HG02973 (cell line): ENCODE results near the gene CEACAM8.
"Not testable (repeated sequence)": the region's sequence is repeated elsewhere in the genome, so short reads cannot be mapped to it uniquely, and the experiment has no call there.

ENCODE experiments used
- ATAC-seq: cut with Tn5 transposase; IDR thresholded peaks from one replicate; pipeline ENCODE4 v1.9.1; 2021; ENCODE audit warnings: moderate library complexity; ENCODE audit not compliant: unreplicated experiment

The CEACAM8 gene

DNA sequence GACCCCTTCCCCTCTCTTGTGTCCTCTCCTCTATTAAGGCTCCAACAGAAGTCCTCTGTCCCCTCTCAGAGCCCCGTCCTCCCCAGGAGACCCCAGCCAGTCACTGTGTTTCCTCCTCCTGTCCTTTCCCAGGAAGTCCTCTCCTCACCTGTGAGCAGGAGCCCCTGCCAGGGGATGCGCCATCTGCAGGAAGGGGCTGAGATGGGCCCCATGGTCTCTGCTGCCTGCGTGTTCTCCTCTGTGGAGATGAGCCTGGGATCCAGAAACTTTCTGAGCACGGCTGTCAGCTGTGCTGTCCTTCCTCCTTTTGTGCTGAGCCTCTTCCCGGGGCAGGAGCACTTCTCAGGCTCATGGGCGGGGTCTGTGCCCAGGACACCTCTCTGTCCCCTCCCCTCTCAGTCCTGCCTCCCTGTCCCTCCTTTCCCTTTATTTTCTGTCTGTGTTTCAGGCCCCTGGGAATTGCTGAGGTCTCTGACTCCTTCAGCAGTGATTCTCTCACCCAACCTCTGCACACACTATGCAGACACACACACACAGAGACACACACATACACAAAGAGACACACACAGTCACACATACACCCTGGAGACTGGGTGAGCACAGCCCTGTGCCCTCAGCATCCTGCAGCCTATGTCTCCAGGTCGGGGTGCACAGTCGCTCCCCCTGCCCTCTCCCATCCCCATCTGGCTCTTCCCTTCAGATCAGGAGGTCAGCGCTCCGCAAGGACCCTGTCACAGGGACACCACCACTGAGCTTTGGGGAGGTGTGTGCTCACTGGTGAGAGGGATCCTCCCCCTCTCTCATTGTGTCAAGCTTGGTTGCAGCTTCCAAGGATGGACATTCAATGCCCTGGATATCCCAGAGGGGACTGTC lies at the start of gene CEACAM8:
TSS of gene CEACAM8 (minus strand) at position 308 of the 873 bp plus-strand sequence. CDS start at position 212, 96 bp downstream.
- no peak for ATAC-seq

DNA sequence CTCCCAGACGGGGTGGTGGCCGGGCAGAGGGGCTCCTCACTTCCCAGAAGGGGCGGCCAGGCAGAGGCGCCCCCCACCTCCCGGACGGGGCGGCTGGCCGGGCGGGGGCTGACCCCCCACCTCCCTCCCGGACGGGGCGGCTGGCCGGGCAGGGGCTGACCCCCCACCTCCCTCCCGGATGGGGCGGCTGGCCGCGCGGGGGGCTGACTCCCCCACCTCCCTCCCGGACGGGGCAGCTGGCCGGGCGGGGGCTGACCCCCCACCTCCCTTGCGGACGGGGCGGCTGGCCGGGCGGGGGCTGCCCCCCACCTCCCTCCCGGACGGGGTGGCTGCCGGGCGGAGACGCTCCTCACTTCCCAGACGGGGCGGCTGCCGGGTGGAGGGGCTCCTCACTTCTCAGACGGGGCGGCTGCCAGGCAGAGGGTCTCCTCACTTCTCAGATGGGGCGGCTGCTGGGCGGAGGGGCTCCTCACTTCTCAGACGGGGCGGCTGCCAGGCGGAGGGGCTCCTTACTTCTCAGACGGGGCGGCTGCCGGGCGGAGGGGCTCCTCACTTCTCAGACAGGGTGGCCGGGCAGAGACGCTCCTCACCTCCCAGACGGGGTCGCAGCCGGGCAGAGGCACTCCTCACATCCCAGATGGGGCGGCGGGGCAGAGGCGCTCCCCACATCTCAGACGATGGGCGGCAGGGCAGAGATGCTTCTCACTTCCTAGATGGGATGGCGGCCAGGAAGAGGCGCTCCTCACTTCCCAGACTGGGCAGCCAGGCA lies 44.8 kb upstream of the CEACAM8 start:
- not testable (repeated sequence) for ATAC-seq

DNA sequence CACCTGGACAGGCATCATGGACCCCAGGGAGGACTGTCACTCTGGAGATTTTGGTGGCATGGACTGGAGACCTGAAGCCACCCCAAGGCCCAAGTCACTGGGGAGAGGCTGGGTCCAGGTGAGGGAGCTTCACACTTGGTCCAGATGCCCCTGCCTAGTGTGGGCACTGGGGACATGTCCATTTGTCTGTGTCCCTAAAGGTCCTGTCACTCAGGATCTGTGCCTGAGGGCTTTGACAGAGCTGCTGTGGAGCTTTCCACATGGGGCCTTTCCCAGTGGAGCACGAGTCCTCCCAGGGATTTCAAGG lies 40.5 kb upstream of the CEACAM8 start:
- ATAC-seq: no peak

GRCh38 chr19:42634409-42635232 lies 39.9 kb upstream of the CEACAM8 start:
- ATAC-seq: peak; percentile 50

GRCh38 chr19:42629191-42629590 lies 34.5 kb upstream of the CEACAM8 start:
- ATAC-seq: no peak

- no peak for ATAC-seq
Measured at GRCh38 chr19:42628411-42629140, 33.9 kb upstream of the CEACAM8 start.

DNA sequence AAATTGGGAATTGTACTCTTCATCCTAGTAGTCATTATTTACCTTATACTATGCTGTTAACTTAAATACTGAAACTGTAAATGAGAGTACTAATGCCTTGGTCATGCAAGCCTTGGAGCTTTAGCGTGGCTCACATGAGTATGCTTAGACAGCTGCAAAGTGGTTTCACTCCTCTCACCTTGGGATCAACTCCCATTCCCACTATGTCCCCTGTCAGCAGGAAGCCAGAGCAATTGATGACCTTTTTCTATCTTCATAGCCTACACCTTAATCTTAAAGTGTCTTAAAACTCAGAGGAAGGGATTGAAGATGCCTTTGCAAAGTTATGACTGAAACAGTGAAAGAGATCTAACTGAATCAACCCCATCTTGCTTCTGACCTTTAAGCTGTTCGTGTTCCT lies 33.2 kb upstream of the CEACAM8 start:
- ATAC-seq: no peak

DNA sequence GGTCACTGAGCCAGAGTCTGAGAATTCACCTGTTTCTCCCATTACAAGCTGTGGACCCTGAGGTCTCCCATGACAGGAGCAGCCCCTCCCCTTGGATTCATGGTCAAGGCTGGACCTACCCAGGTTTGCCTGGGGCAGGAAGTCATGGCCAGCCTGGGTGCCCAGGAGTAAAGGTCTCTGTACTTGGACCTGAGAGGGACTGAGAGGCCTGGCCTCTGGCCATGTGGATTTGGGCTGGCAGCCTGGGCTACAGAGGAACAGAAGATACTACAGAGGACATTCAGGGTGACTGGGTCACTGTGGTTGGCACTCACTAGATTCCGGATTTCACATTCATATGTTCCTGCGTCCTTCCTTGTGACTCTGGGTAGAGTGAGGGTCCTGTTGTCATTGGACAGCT lies 31.5 kb upstream of the CEACAM8 start:
- no peak for ATAC-seq

GRCh38 chr19:42619271-42619670 lies 24.5 kb upstream of the CEACAM8 start:
- ATAC-seq: no peak

DNA sequence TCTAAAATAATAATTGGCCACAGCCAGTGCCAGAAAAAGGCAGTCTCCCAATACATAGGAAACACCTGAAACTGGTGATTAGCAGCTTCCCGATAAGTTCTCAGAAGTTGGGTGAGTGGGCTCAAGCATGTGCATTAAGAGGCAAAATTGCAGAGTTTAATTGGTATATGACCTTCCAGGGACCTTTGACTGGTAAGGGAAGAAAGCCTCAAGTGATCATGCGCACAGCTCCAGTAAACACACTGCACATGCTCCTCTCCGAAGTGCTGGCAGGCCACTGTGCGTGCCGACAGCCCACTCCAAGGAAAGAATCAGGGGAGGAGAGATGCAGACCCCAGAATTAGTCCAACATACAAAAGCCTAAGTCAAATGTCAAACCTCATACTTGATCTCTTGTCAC lies 18.9 kb upstream of the CEACAM8 start:
- no peak for ATAC-seq

DNA sequence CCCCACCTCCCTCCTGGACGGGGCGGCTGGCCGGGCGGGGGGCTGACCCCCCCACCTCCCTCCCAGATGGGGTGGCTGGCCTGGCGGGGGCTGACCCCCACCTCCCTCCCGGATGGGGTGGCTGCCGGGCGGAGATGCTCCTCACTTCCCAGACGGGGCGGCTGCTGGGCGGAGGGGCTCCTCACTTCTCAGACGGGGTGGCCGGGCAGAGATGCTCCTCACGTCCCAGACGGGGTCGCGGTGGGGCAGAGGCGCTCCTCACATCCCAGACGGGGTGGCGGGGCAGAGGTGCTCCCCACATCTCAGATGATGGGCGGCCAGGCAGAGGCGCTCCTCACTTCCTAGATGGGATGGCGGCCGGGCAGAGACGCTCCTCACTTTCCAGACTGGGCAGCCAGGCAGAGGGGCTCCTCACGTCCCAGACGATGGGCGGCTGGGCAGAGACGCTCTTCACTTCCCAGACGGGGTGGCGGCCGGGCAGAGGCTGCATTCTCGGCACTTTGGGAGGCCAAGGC lies 15.7 kb upstream of the CEACAM8 start:
- ATAC-seq: not testable (repeated sequence)

GRCh38 chr19:42606660-42607351 lies 12.1 kb upstream of the CEACAM8 start:
- no peak for ATAC-seq

GRCh38 chr19:42601811-42602443 lies 7.2 kb upstream of the CEACAM8 start:
- no peak for ATAC-seq

- ATAC-seq: no peak
Measured at GRCh38 chr19:42596391-42597072, 1.8 kb upstream of the CEACAM8 start.

GRCh38 chr19:42595550-42596172 lies 937 bp upstream of the CEACAM8 start:
- no peak for ATAC-seq

GRCh38 chr19:42589792-42590191 lies 4.9 kb downstream of the CEACAM8 start:
- no peak for ATAC-seq

GRCh38 chr19:42584466-42584865 lies 10.3 kb downstream of the CEACAM8 start:
- no peak for ATAC-seq

- ATAC-seq: no peak
Measured at GRCh38 chr19:42577016-42577415, 17.7 kb downstream of the CEACAM8 start.
